ENCODE results near the gene TBX1.

Gene TBX1

GRCh38 chr22:19716829-19717105, 43.8 kb upstream of the TBX1 start:
- TF ChIP-seq CTCF (IDR thresholded peaks at IDR 0.05; ENCODE audit: insufficient read depth, missing control alignments): no peak
- FAIRE-seq (no peak), DNase-seq (ENCODE audit: insufficient read length, low spot score) (no peak)

GRCh38 chr22:19717181-19717580, 43.4 kb upstream of the TBX1 start:
- no peak for FAIRE-seq

GRCh38 chr22:19717691-19718455, 42.7 kb upstream of the TBX1 start:
- DNase-seq (ENCODE audit: insufficient read length, low spot score) (peak; percentile 95), FAIRE-seq (no peak)
- TF ChIP-seq CTCF (IDR thresholded peaks at IDR 0.05; ENCODE audit: insufficient read depth, missing control alignments): peak; percentile 61

More at GRCh38 chr22:19717181-19717580, 43.4 kb upstream of the TBX1 start:
- TF ChIP-seq CTCF (IDR thresholded peaks at IDR 0.05; ENCODE audit: insufficient read depth, missing control alignments): no peak
- no peak for DNase-seq (ENCODE audit: insufficient read length, low spot score)

GRCh38 chr22:19718456-19719049, 42.0 kb upstream of the TBX1 start:
- no peak for TF ChIP-seq CTCF (IDR thresholded peaks at IDR 0.05; ENCODE audit: insufficient read depth, missing control alignments)
- FAIRE-seq (no peak), DNase-seq (ENCODE audit: insufficient read length, low spot score) (no peak)

- FAIRE-seq: no peak
- DNase-seq (ENCODE audit: insufficient read length, low spot score): no peak
- TF ChIP-seq CTCF (IDR thresholded peaks at IDR 0.05; ENCODE audit: insufficient read depth, missing control alignments): no peak
Observed at GRCh38 chr22:19719050-19719482, 41.5 kb upstream of the TBX1 start.

GRCh38 chr22:19719488-19720021, 41.0 kb upstream of the TBX1 start:
- no peak for TF ChIP-seq CTCF (IDR thresholded peaks at IDR 0.05; ENCODE audit: insufficient read depth, missing control alignments)
- DNase-seq (ENCODE audit: insufficient read length, low spot score) (no peak), FAIRE-seq (no peak)

Data from D721Med (cell line).